NT2/D1 (cell line): ENCODE results near the gene RELCH.

Experiments
- YY1 ChIP-seq: IDR thresholded peaks from 2 replicates; pipeline ENCODE4 v1.6.1; 2011; ENCODE audit not compliant: insufficient read length, insufficient read depth
- ZNF274 ChIP-seq: IDR thresholded peaks from 2 replicates; pipeline ENCODE4 v1.6.1; 2011; ENCODE audit warnings: mild to moderate bottlenecking, low read depth, low read length

DNA sequence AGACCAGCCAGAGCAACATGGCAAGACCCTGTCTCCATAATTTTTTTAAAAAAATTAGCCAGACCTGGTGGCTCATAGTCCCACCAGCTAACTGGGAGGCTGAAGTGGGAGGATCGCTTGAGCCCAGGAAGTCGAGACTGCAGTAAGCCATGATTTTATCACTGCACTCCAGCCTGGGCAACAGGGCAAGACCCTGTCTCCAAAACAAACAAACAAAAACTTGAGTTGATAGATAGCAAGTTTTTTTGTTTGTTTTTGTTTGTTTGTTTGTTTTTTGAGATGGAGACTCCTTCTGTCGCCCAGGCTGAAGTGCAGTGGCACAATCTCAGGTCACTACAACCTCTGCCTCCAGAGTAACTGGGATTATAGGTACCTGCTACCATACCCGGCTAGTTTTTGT lies 18.8 kb downstream of the RELCH start:
- TF ChIP-seq ZNF274 = no peak
- TF ChIP-seq YY1 = no peak
